ENCODE data around the gene PSME2. TPM values are rescaled to one million over a fixed set of nuclear protein-coding genes. Genes with fewer than 3 reads are reported as not detected.

Gene PSME2
- total and polyA plus RNA-seq, 2 donors (not counting 3 experiments of a cell fraction or from before 2014, with no cell fraction given) = 66.5 to 126 TPM

DNA sequence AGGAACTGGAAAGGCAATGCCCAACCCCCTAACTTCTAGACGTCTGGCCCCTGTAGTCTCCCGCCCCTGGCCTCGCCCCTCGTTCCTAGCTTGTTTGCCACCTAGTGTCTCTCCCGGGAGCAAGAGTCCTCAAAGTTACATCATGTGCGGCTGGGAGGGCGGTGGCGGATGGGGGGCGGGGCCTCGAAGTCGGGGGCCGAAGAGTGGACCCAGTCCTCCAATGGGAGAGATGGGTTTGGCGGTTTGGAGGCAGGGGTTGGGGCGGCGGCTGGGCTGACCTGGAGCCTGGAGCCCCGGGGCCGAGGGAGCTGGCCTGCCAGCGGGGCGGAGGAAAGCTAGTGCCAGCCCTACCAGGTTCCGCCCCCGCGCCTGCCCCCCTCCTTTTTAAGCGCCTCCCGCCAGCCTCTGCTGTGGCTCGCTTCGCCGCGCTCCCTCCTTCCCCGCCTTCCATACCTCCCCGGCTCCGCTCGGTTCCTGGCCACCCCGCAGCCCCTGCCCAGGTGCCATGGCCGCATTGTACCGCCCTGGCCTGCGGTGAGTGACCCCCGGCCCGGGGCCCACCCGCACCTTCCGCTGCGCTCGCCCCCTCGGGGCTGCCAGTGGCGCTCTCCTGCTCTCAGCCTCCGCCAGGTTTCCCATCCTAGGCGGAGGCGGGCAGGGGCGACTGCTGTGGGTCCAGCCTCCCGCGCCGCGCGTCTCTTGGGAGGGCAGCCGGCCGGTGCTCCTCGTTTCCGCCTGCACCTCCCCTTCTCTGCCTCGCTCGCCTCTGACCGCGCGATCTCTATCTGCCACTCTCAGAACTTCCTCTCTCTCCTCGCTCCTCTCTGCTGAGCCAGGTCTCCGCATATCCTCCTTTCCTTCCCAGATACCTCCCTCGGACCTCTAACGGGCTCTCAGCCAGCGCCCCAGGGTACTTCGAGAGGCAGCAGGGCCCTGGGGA lies 52.2 kb downstream of the PSME2 start, which contains the start of gene PCK2:
Gene PCK2, plus strand, starts transcription at position 411 of the 940 bp plus-strand sequence. Its CDS starts 95 bp downstream, at position 506.
- peak; percentile 86 for FAIRE-seq
- peak within 1 kb of the TSS; percentile 92 for H2AFZ ChIP-seq (ENCODE audit: low read depth, low read length)
- intact Hi-C loops (cut with micrococcal nuclease) = loop anchor here (1.0 to 2.0 kb wide), 5 partner anchors 12 to 80 kb away; partner anchors contain the start of genes DCAF11, EMC9, IRF9 and NRL
- H3K36me3 ChIP-seq (ENCODE audit: control insufficient read depth in 2 of 2, extremely low read depth in 1 of 2, insufficient read depth in 2 of 2, low read length in 2 of 2) = no peaks in the 10 kb centered on the region
- TF ChIP-seq, protein P1, sequence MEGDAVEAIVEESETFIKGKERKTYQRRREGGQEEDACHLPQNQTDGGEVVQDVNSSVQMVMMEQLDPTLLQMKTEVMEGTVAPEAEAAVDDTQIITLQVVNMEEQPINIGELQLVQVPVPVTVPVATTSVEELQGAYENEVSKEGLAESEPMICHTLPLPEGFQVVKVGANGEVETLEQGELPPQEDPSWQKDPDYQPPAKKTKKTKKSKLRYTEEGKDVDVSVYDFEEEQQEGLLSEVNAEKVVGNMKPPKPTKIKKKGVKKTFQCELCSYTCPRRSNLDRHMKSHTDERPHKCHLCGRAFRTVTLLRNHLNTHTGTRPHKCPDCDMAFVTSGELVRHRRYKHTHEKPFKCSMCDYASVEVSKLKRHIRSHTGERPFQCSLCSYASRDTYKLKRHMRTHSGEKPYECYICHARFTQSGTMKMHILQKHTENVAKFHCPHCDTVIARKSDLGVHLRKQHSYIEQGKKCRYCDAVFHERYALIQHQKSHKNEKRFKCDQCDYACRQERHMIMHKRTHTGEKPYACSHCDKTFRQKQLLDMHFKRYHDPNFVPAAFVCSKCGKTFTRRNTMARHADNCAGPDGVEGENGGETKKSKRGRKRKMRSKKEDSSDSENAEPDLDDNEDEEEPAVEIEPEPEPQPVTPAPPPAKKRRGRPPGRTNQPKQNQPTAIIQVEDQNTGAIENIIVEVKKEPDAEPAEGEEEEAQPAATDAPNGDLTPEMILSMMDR (IDR thresholded peaks at IDR 0.05; ENCODE audit: extremely low read depth in 1 of 2, insufficient read depth in 1 of 2, low read depth in 1 of 2, low read length in 2 of 2) = peak in 1 of 2 donors; percentile 9
- TF ChIP-seq FOS (IDR thresholded peaks at IDR 0.05; ENCODE audit: borderline replicate concordance, insufficient read depth, low read length) = no peak
- peak; percentile 65 for TF ChIP-seq POLR2AphosphoS5 (IDR thresholded peaks at IDR 0.05; ENCODE audit: insufficient read depth, low read depth, low read length)
- TF ChIP-seq, protein P2, sequence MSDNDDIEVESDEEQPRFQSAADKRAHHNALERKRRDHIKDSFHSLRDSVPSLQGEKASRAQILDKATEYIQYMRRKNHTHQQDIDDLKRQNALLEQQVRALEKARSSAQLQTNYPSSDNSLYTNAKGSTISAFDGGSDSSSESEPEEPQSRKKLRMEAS (IDR thresholded peaks at IDR 0.05; ENCODE audit: insufficient read depth, insufficient read length) = no peak
- peak; percentile 77 for TF ChIP-seq POLR2A (IDR thresholded peaks at IDR 0.05; ENCODE audit: low read depth, low read length)
- peak; percentile 75 for TF ChIP-seq GATA2 (IDR thresholded peaks at IDR 0.05; ENCODE audit: insufficient read depth, insufficient read length, low read depth, low read length)
- TF ChIP-seq JUN (IDR thresholded peaks at IDR 0.05; ENCODE audit: borderline replicate concordance, insufficient read depth, insufficient read length, low read depth) = no peak
- no peak for TF ChIP-seq EZH2 (IDR thresholded peaks at IDR 0.05; ENCODE audit: borderline replicate concordance, low read depth, low read length, severe bottlenecking)
- TF ChIP-seq MYC (IDR thresholded peaks at IDR 0.05; ENCODE audit: low read depth, low read length) = no peak
- dilution Hi-C loops (cut with MboI; ENCODE audit: extremely low pct_ligation_motif_present, low sequenced_read_pairs) = no loop called here
- peaks cover 9% of the 10 kb centered on the region for H3K4me1 ChIP-seq (ENCODE audit: control insufficient read depth, extremely low read depth, insufficient read depth, low read length)
- H3K9ac ChIP-seq (replicated peaks; ENCODE audit: extremely low read depth, insufficient read depth, low read length) = peak within 1 kb of the TSS; percentile 78
- peak within 1 kb of the TSS; percentile 85 for H3K4me2 ChIP-seq (ENCODE audit: insufficient read depth, low read length)
- H4K20me1 ChIP-seq (replicated peaks; ENCODE audit: control insufficient read depth, extremely low read depth, insufficient read depth, low read length) = no peaks in the 10 kb centered on the region
- peak within 1 kb of the TSS; percentile 46 for H3K27ac ChIP-seq (ENCODE audit: insufficient read depth, low read depth, low read length)
- H3K27me3 ChIP-seq (ENCODE audit: control insufficient read depth in 2 of 2, insufficient read depth in 2 of 2, low read length in 2 of 2) = no peaks in the 10 kb centered on the region
- ChIA-PET CTCF (interaction anchor here (0.8 to 9.6 kb wide), 9 partner anchors 10 to 214 kb away, joined by 3 to 319 read pairs (median 5); partner anchors contain the start of genes CIDEB, DCAF11, IRF9 and NRL), POLR2A (interaction anchor here (0.7 to 3.1 kb wide), 5 partner anchors 9 to 338 kb away, joined by 3 to 11 read pairs (median 3); partner anchors contain the start of genes DCAF11 and NRL)
- H3K79me2 ChIP-seq (ENCODE audit: control insufficient read depth, insufficient read depth, low read length) = peaks cover 4% of the 10 kb centered on the region
- TSS peak; percentile 74 for BruUV-seq (replicated peaks)
- H3K4me3 ChIP-seq (replicated peaks in 1 of 3; ENCODE audit: insufficient read depth in 1 of 3, low read depth in 1 of 3, low read length in 3 of 3) = peak within 1 kb of the TSS; percentile 71 to 82 (median 74)
- DNase-seq (ENCODE audit: low read depth, low spot score) = peak; percentile 72
- H3K9me3 ChIP-seq (replicated peaks; ENCODE audit: control insufficient read depth, insufficient read depth, low read length) = no peaks in the 10 kb centered on the region
- no peaks in the 10 kb centered on the region for H3K9me1 ChIP-seq (replicated peaks; ENCODE audit: control insufficient read depth, extremely low read depth, insufficient read depth, low read length)

Small RNA genes lying within 50 kb of the gene (microRNA-seq; reads per million reads assigned to microRNA genes)
- gene MIR7703 (ENCODE audit: borderline number of aligned reads, borderline replicate concordance) = not detected

Small RNA genes lying within 50 kb of the gene (small RNA-seq; reads per million reads assigned to genes)
- gene AL136295.4 (ENCODE audit: insufficient read depth, insufficient read length, low read depth, low replicate concordance) = not detected
- gene IPO4 (ENCODE audit: insufficient read depth, insufficient read length, low read depth, low replicate concordance) = not detected
- gene IRF9 (ENCODE audit: insufficient read depth, insufficient read length, low read depth, low replicate concordance) = not detected
- gene RNA5SP383 (ENCODE audit: insufficient read depth, insufficient read length, low read depth, low replicate concordance) = not detected

Other genes with a start within 250 kb of the PSME2 start
Only the 30 nearest of the 31 such genes appear.
- gene DHRS4, start 192.8 kb downstream of the PSME2 start, total RNA-seq = 19.2 and 24.4 TPM in 2 replicates
- 24.9 and 32.0 TPM in 2 replicates for gene DHRS4, start 192.8 kb downstream of the PSME2 start, polyA plus RNA-seq
- gene DHRS4L2, start 157.7 kb downstream of the PSME2 start, total RNA-seq = 18.5 and 20.7 TPM in 2 replicates
- gene DHRS4L2, start 157.7 kb downstream of the PSME2 start, polyA plus RNA-seq = 18.2 and 21.9 TPM in 2 replicates
- gene CARMIL3, start 94.6 kb downstream of the PSME2 start, total RNA-seq = not detected in 2 replicates
- gene CARMIL3, start 94.6 kb downstream of the PSME2 start, polyA plus RNA-seq = 0.03 and 0.08 TPM in 2 replicates
- gene CPNE6, start 75.0 kb downstream of the PSME2 start, total RNA-seq = not detected in 2 replicates
- not detected in 2 replicates for gene CPNE6, start 75.0 kb downstream of the PSME2 start, polyA plus RNA-seq
- 24.5 and 25.1 TPM in 2 replicates for gene PCK2, start 52.3 kb downstream of the PSME2 start, total RNA-seq
- gene PCK2, start 52.3 kb downstream of the PSME2 start, polyA plus RNA-seq = 23.5 and 26.4 TPM in 2 replicates
- 32.1 and 38.5 TPM in 2 replicates for gene DCAF11, start 31.8 kb downstream of the PSME2 start, total RNA-seq
- 33.8 and 37.3 TPM in 2 replicates for gene DCAF11, start 31.8 kb downstream of the PSME2 start, polyA plus RNA-seq
- gene NRL, start 31.7 kb downstream of the PSME2 start, total RNA-seq = 0.62 and 0.71 TPM in 2 replicates
- gene NRL, start 31.7 kb downstream of the PSME2 start, polyA plus RNA-seq = 1.1 and 1.9 TPM in 2 replicates
- not detected in 2 replicates for gene FITM1, start 16.0 kb downstream of the PSME2 start, total RNA-seq
- gene FITM1, start 16.0 kb downstream of the PSME2 start, polyA plus RNA-seq = 0.54 and 0.81 TPM in 2 replicates
- gene PSME1, start 10.4 kb downstream of the PSME2 start, total RNA-seq = 120 and 135 TPM in 2 replicates
- 68.1 and 98.1 TPM in 2 replicates for gene PSME1, start 10.4 kb downstream of the PSME2 start, polyA plus RNA-seq
- gene EMC9, start 5.0 kb downstream of the PSME2 start, total RNA-seq = 19.0 and 21.8 TPM in 2 replicates
- 31.8 and 38.0 TPM in 2 replicates for gene EMC9, start 5.0 kb downstream of the PSME2 start, polyA plus RNA-seq
- gene RNF31, start 888 bp upstream of the PSME2 start, total RNA-seq = 66.5 and 69.7 TPM in 2 replicates
- 32.3 TPM in 2 replicates for gene RNF31, start 888 bp upstream of the PSME2 start, polyA plus RNA-seq
- gene IRF9, start 14.7 kb upstream of the PSME2 start, total RNA-seq = 33.2 and 46.1 TPM in 2 replicates
- gene IRF9, start 14.7 kb upstream of the PSME2 start, polyA plus RNA-seq = 44.6 and 55.3 TPM in 2 replicates
- 29.6 and 33.6 TPM in 2 replicates for gene REC8, start 25.5 kb upstream of the PSME2 start, total RNA-seq
- 8.7 and 12.5 TPM in 2 replicates for gene REC8, start 25.5 kb upstream of the PSME2 start, polyA plus RNA-seq
- 52.6 and 66.5 TPM in 2 replicates for gene IPO4, start 42.2 kb upstream of the PSME2 start, total RNA-seq
- 24.6 and 27.6 TPM in 2 replicates for gene IPO4, start 42.2 kb upstream of the PSME2 start, polyA plus RNA-seq
- gene TM9SF1, start 48.8 kb upstream of the PSME2 start, total RNA-seq = 58.5 and 60.7 TPM in 2 replicates
- gene TM9SF1, start 48.8 kb upstream of the PSME2 start, polyA plus RNA-seq = 64.4 and 71.5 TPM in 2 replicates
- gene TSSK4, start 59.1 kb upstream of the PSME2 start, total RNA-seq = 0.42 and 0.74 TPM in 2 replicates
- gene TSSK4, start 59.1 kb upstream of the PSME2 start, polyA plus RNA-seq = 0.10 TPM in 1 of 2 replicates, not detected in the other
- gene CHMP4A, start 66.9 kb upstream of the PSME2 start, total RNA-seq = 39.7 and 40.9 TPM in 2 replicates
- 32.6 and 46.4 TPM in 2 replicates for gene CHMP4A, start 66.9 kb upstream of the PSME2 start, polyA plus RNA-seq
- 8.1 and 9.9 TPM in 2 replicates for gene MDP1, start 69.5 kb upstream of the PSME2 start, total RNA-seq
- gene MDP1, start 69.5 kb upstream of the PSME2 start, polyA plus RNA-seq = 21.4 and 22.7 TPM in 2 replicates
- gene NEDD8, start 85.8 kb upstream of the PSME2 start, total RNA-seq = 243 and 261 TPM in 2 replicates
- 316 and 329 TPM in 2 replicates for gene NEDD8, start 85.8 kb upstream of the PSME2 start, polyA plus RNA-seq
- 58.1 and 62.4 TPM in 2 replicates for gene GMPR2, start 86.3 kb upstream of the PSME2 start, total RNA-seq
- gene GMPR2, start 86.3 kb upstream of the PSME2 start, polyA plus RNA-seq = 50.0 and 61.8 TPM in 2 replicates
- gene TINF2, start 96.0 kb upstream of the PSME2 start, total RNA-seq = 53.7 and 58.5 TPM in 2 replicates
- 34.4 and 44.2 TPM in 2 replicates for gene TINF2, start 96.0 kb upstream of the PSME2 start, polyA plus RNA-seq
- gene TGM1, start 116.6 kb upstream of the PSME2 start, total RNA-seq = 3.4 and 3.9 TPM in 2 replicates
- 1.0 and 2.1 TPM in 2 replicates for gene TGM1, start 116.6 kb upstream of the PSME2 start, polyA plus RNA-seq
- 29.3 and 29.5 TPM in 2 replicates for gene RABGGTA, start 125.0 kb upstream of the PSME2 start, total RNA-seq
- gene RABGGTA, start 125.0 kb upstream of the PSME2 start, polyA plus RNA-seq = 80.1 and 102 TPM in 2 replicates
- gene DHRS1, start 153.2 kb upstream of the PSME2 start, total RNA-seq = 18.0 and 20.0 TPM in 2 replicates
- gene DHRS1, start 153.2 kb upstream of the PSME2 start, polyA plus RNA-seq = 69.5 and 70.2 TPM in 2 replicates
- 30.9 and 31.0 TPM in 2 replicates for gene NOP9, start 153.2 kb upstream of the PSME2 start, total RNA-seq
- 16.2 and 16.3 TPM in 2 replicates for gene NOP9, start 153.2 kb upstream of the PSME2 start, polyA plus RNA-seq
- 4.6 and 5.2 TPM in 2 replicates for gene CIDEB, start 161.4 kb upstream of the PSME2 start, total RNA-seq
- gene CIDEB, start 161.4 kb upstream of the PSME2 start, polyA plus RNA-seq = 7.2 and 14.9 TPM in 2 replicates
- gene LTB4R2, start 163.5 kb upstream of the PSME2 start, total RNA-seq = 9.1 and 13.1 TPM in 2 replicates
- 5.5 and 7.6 TPM in 2 replicates for gene LTB4R2, start 163.5 kb upstream of the PSME2 start, polyA plus RNA-seq
- 6.2 and 10.5 TPM in 2 replicates for gene LTB4R, start 164.9 kb upstream of the PSME2 start, total RNA-seq
- 9.1 and 11.7 TPM in 2 replicates for gene LTB4R, start 164.9 kb upstream of the PSME2 start, polyA plus RNA-seq
- 84.0 and 87.0 TPM in 2 replicates for gene ADCY4, start 188.5 kb upstream of the PSME2 start, total RNA-seq
- 81.6 and 101 TPM in 2 replicates for gene ADCY4, start 188.5 kb upstream of the PSME2 start, polyA plus RNA-seq
- 5.1 and 9.0 TPM in 2 replicates for gene RIPK3, start 193.4 kb upstream of the PSME2 start, total RNA-seq
- gene RIPK3, start 193.4 kb upstream of the PSME2 start, polyA plus RNA-seq = 2.4 and 3.1 TPM in 2 replicates